Measurements from ENCODE around the gene GRIA4.
"Not testable (repeated sequence)": the region's sequence is repeated elsewhere in the genome, so short reads cannot be mapped to it uniquely, and the experiment has no call there.

The GRIA4 gene

GRCh38 chr11:105935791-105936190 lies 325.9 kb downstream of the GRIA4 start:
- DNase-seq = peak; percentile 55

DNA sequence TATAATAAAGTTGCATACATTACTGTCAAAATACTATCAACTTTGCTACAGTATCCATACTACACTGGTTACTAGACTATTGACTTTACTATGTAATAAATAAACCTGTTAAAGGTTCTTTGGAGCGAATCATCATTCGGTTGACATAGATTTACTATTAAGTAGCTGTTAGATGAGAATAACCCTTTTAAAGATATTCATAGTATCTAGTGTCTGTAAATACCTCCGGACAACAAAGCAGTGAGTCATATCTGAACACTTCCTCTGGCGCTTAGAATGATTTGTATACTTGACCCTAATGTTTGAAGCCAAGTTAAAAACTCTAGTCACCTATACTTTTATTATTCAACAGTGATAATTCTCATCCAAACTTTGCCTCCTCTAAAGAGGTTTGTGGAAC lies 327.5 kb downstream of the GRIA4 start:
- peak; percentile 77 for DNase-seq

DNA sequence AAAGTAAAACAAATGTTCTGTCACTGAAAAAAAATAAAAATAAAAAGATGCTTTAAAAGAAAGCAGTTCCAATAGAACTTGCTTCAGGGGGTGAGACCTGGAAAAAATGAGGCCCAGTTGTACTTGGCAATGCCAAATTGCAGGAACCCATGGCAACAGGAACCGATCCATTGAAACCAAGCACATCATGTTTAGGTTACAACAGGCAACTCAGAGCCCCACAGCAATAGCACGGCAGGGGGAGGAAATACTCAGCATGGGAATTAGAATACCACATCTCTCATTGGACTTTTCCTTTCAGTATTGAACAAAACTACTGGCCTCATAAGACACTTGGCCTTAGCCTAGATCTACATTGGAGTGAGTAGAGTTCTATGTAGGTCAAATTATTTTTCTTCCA lies 327.9 kb downstream of the GRIA4 start:
- no peak for DNase-seq

GRCh38 chr11:105942921-105943320 lies 333.0 kb downstream of the GRIA4 start:
- peak; percentile 13 for DNase-seq

DNA sequence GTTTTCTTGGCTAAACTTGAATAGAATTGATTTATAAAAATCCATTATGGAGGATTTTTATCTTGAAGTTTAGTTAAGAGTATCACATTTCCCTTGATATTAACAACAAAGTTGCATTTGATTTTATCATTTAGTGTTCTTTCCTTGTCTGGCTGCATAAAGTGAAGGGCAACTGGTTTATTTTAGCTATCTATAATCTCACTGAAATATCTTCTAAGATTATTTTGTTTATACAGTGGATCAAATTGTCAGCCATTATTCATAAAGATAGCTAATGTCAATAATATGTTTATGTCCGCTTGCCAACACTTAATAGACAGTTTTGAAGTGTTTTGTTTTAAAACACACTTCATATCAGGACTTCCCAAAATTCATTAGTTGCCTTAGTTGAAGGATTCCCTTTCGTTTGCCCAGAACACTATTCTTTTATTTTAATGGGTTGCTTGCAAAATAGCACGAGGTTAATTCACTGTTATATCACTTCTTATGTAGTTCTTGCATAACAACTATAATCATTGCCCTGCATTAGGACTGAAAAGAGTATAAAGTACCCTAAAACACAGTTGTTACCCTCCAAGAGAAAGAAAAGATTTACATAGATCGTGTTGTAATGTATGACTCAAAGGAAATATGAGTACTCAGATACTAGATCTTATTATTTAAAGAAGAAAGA lies 339.2 kb downstream of the GRIA4 start:
- peak; percentile 34 for DNase-seq

DNA sequence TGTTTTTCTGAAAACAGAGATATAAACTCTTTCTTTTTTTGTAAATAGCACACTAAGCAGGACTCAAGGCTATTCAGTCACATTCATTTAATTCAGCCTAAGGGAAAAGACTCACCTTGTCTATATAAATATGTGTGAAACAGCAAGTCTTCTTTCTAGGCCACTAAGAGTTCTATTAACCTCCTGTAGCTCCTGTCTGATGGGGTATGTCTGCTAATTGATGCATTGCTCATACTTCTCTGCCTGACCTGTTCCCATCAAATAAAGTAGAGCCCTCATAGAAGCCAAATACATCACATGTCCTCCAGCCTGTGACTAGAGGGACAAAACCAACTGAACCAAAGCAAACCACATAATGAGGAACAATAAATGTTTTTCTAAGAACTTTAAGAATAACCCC lies 344.0 kb downstream of the GRIA4 start:
- no peak for DNase-seq

DNA sequence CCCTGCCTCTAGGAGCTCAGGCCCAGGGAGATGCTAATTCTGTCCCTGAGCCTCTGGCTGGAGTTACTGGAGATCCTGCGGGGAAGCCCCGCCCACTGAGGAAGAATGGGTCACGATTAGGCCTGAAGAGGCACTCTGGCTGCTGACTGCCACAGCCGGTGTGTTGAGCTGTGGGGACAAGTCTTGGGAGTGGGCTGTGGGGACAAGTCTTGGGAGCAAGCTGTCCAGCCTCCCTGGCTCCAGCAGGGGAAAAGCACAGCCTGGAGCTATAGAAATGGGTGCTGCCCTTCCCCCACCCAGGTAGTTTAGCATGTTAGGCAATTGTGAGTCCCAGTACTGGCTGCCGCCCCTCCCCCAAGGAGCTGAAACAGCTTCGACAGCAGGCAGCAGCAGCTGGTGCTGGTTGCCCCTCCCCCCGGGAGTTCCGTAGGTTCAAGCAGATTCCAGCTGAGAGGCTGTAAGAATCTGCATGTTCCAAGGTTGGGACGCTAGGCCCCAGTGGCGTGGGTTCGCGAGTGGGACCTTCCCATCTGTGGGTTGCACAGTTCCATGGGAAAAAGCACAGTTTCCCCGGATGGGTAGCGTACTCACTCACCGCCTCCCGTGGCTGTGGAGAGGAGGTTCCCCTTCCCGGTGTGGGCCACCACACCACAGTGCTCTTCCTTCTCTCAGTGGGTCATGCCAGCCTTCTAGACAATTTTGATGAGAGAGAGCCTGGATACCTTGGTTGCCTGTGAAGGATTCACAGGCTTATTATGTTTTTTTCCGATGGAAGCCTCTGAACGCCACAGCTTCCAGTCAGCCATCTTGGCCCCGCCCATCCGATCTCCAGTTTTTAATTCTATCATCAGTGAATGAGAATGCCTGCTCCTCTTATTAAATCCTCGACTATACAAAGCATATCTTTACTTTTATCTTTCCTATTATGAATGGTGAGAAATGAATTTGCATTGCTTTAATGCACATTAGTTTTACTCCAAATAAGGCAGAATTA lies 350.7 kb downstream of the GRIA4 start:
- DNase-seq = no peak

GRCh38 chr11:105968021-105968697 lies 358.3 kb downstream of the GRIA4 start:
- peak; percentile 58 for DNase-seq

DNA sequence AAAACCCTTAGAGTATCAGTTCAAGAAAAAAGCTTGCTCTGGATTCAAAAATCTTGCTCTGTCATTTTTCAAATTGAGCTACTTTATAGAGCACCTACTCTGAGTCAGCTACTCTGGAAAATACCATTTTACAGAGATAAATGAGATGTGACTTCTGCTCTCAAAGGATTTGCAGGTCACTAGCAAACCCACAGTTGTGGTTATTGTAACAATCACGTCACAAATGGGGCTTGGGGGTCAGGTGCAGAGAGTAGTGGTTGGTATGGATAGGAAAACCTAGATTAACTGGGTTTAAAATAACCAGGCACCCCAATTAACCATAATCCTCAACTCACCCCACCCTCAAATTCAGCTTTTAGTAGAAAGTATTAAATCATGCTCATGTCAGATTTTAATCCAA lies 359.9 kb downstream of the GRIA4 start:
- DNase-seq = no peak

- peak; percentile 66 for DNase-seq
Measured at GRCh38 chr11:105975128-105975527, 365.3 kb downstream of the GRIA4 start.

GRCh38 chr11:105979997-105980703 lies 370.3 kb downstream of the GRIA4 start:
- DNase-seq = no peak

DNA sequence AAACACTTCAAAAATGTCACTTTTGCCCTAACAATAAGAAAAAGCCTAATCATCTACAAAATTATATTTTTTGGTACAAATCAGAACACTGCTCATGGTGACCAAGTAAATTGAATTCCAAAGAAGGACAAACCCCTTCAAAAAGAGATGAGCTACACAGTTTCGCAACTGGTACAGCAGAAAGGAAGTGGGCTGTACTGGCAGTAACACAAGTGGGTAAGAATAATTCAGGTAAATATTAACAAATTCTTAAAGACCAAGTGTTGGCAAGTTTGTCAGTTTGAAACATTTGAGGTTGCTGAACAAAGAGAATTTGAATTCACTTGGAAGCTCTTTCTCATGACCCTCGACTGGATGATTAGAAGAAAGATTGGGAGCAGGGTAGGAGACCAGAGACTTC lies 376.7 kb downstream of the GRIA4 start:
- no peak for DNase-seq

- no peak for DNase-seq
Measured at GRCh38 chr11:105988197-105988596, 378.3 kb downstream of the GRIA4 start.

DNA sequence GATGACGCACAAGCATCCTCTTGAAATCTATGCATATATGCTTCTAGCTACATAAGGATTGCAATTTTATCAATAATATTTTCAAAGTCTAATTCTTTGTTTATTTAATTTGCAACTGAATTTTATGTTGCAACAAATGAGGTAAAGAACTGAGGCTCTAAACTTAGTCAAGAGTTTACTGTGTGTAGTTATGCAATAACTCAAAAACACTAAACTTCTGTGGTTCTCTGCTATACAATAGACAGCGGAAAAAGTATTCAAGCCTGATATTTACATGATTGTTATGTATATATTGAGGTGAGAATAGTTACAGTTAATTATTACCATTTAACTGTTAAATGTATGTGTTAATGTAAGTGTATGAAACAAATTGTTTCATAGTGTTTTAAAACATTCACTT lies 379.3 kb downstream of the GRIA4 start:
- DNase-seq = no peak

DNA sequence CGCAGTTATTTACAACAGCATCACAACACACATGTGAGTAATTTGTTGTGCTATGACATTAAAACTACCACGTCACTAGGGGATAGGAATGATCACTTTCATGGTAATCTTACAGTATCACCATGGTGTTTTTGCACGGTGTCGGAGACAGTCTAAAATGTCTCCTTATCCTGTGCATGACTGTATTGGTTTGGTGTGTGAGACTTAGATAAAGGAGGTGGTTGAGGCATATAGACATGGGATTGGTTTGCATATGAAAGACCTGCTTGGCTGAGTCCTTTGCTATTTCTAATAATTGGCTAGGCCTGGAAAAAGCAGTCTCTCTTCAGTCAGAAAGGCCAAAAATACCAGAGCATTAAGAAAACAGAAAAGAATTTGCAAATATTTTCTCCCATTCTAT lies 382.0 kb downstream of the GRIA4 start:
- no peak for DNase-seq

- no peak for DNase-seq
Measured at GRCh38 chr11:106001304-106002012, 391.6 kb downstream of the GRIA4 start.

GRCh38 chr11:106003094-106003493 lies 393.2 kb downstream of the GRIA4 start:
- DNase-seq = not testable (repeated sequence)

GRCh38 chr11:106011481-106011880 lies 401.6 kb downstream of the GRIA4 start:
- no peak for DNase-seq

DNA sequence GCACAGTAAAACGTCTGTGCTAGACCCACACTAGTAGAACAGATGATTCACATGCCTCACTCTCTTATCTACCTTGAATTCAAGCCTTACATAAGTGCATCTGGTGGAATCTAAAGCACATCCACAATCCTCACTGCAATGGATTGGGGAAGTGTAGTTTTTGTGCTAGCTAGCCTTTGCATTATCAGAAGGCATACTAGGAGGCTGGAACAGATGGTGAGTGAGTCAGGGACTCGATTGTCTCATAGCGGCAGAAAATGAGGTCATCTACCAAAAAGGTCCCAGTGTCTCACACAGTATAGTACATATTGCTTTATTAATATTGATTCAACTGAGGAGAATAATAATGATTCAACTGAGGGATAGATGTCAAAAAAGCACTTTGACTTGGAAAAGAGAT lies 402.9 kb downstream of the GRIA4 start:
- DNase-seq = peak; percentile 88

- no peak for DNase-seq
Measured at GRCh38 chr11:106014035-106014434, 404.2 kb downstream of the GRIA4 start.

DNA sequence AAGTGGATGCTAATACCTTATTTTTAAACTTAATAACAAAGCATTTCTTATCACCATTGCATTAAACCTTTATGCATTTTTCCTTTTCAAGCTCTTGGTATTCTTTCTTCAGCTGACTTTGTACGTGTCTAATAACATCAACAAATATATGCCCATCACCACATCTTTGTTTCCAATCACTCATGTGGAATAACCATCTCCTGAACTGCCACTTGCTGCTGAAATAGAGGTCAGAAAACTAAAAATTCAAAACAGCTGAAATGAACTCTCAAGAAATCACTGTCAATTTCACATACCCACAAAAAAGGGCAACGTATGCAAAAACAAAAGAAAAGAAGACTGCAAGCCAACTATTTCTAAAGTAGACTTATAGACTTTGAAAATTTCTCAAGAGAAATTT lies 404.7 kb downstream of the GRIA4 start:
- DNase-seq = no peak

DNA sequence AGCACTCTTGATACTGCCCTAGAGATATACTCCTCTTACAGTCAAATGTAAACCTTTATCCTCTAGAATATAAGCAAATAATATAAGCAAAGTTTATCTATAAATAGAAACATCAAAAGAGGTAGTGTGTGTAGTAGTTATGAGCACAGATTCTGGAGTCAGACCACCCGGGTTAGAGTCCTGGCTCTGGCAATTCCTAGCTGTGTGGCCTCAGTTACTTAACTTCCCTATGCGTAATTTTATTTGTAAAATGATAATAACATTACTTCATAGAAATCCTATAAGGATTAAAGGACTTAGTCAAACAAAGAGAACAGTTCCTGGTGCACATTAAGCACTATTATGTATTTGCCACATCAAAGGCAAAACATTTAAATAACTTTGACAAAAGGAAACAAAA lies 405.2 kb downstream of the GRIA4 start:
- DNase-seq = no peak

All from HCEC 1CT (cell line).